ENCODE measurements around the gene CARNS1.

DNA sequence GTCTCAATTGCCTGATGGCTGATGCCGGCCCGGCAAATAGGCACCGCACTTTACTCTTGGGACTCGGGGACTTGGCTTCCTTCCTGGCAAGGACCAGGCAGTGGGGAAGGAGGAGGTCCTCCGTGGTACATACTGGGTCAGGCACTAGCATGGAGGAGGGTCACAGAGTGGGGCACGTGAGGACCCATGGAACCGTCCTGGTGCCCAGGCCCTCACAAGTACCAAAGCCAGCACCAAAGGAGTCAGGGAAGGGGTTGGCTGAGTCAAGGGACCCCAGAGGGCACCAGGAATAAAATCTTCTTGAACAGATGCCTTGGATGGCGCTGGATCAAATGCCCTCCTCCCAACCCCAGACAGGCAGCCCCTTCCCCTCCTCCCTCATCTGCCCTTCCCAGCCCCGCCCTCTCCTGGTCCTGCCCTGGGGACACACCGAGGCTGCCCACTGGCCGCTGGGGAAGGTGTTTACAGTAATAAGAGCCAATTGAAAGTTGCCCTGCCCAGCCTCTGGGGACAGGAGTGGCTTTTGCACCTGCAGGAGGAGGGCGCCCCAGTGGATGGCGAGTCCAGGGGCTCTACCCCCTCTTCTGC lies 5.6 kb upstream of the CARNS1 start:
- TF ChIP-seq, protein P1, sequence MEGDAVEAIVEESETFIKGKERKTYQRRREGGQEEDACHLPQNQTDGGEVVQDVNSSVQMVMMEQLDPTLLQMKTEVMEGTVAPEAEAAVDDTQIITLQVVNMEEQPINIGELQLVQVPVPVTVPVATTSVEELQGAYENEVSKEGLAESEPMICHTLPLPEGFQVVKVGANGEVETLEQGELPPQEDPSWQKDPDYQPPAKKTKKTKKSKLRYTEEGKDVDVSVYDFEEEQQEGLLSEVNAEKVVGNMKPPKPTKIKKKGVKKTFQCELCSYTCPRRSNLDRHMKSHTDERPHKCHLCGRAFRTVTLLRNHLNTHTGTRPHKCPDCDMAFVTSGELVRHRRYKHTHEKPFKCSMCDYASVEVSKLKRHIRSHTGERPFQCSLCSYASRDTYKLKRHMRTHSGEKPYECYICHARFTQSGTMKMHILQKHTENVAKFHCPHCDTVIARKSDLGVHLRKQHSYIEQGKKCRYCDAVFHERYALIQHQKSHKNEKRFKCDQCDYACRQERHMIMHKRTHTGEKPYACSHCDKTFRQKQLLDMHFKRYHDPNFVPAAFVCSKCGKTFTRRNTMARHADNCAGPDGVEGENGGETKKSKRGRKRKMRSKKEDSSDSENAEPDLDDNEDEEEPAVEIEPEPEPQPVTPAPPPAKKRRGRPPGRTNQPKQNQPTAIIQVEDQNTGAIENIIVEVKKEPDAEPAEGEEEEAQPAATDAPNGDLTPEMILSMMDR (IDR thresholded peaks at IDR 0.05; ENCODE audit: insufficient read depth, low read length, poor library complexity, severe bottlenecking), result no peak
- no peak for TF ChIP-seq EZH2phosphoT487 (conservative IDR thresholded peaks at IDR 0.05; ENCODE audit: low read length)

Data from SU-DHL-6 (cell line).